MM.1S (cell line): ENCODE results near the gene BANF1.

ENCODE experiments used
- DNase-seq: peaks from one replicate; pipeline ENCODE4 v3.0.0-alpha.2; 2015
- H2AFZ ChIP-seq: fragments of 300-600 bp; sonication (generic); 2 replicates; pipeline ENCODE4 v1.6.0; 2016; ENCODE audit warnings: antibody characterized with exemption, low read length
- H3F3A ChIP-seq: fragments of 300-600 bp; sonication (generic); 2 replicates; pipeline ENCODE4 v1.6.1; 2016; ENCODE audit warnings: mild to moderate bottlenecking, antibody characterized with exemption, low read length, moderate library complexity, mixed read lengths; ENCODE audit not compliant: insufficient read depth
- H3K27ac ChIP-seq: fragments of 300-600 bp; sonication (generic); 2 replicates; pipeline ENCODE4 v1.5.1; 2016; ENCODE audit warnings: mild to moderate bottlenecking, low read length
- H3K27me3 ChIP-seq: fragments of 300-600 bp; sonication (generic); replicated peaks from 2 replicates; pipeline ENCODE4 v1.6.0; 2016; ENCODE audit warnings: low read length; ENCODE audit not compliant: insufficient read depth
- H3K36me3 ChIP-seq: fragments of 300-600 bp; sonication (generic); replicated peaks from 2 replicates; pipeline ENCODE4 v1.6.1; 2016; ENCODE audit warnings: mild to moderate bottlenecking, low read length, mixed read lengths; ENCODE audit not compliant: insufficient read depth
- H3K4me1 ChIP-seq: fragments of 300-600 bp; sonication (generic); 2 replicates; pipeline ENCODE4 v1.6.1; 2016; ENCODE audit warnings: low read length, mixed read lengths
- H3K4me2 ChIP-seq: fragments of 300-600 bp; sonication (generic); 2 replicates; pipeline ENCODE4 v1.6.0; 2016; ENCODE audit warnings: low read depth, low read length
- H3K4me3 ChIP-seq: fragments of 300-600 bp; sonication (generic); 2 replicates; pipeline ENCODE4 v1.5.1; 2016; ENCODE audit warnings: low read length, mixed read lengths
- H3K79me2 ChIP-seq: fragments of 300-600 bp; sonication (generic); 2 replicates; pipeline ENCODE4 v1.6.1; 2016; ENCODE audit warnings: mixed run types, low read length, mixed read lengths
- H3K9ac ChIP-seq: fragments of 300-600 bp; sonication (generic); 2 replicates; pipeline ENCODE4 v1.6.1; 2016; ENCODE audit warnings: low read length, mixed read lengths
- H3K9me2 ChIP-seq: fragments of 300-600 bp; sonication (generic); replicated peaks from 2 replicates; pipeline ENCODE4 v1.6.1; 2016; ENCODE audit warnings: mild to moderate bottlenecking, low read length, mixed read lengths; ENCODE audit not compliant: insufficient read depth
- H3K9me3 ChIP-seq: fragments of 300-600 bp; sonication (generic); replicated peaks from 2 replicates; pipeline ENCODE4 v1.6.1; 2016; ENCODE audit warnings: mild to moderate bottlenecking, low read length, mixed read lengths; ENCODE audit not compliant: insufficient read depth
- H4K20me1 ChIP-seq: fragments of 300-600 bp; sonication (generic); 2 replicates; pipeline ENCODE4 v1.6.1; 2016; ENCODE audit warnings: mild to moderate bottlenecking, low read length, moderate library complexity, mixed read lengths; ENCODE audit not compliant: insufficient read depth
- CTCF ChIP-seq: fragments of 300-600 bp; sonication (generic); IDR thresholded peaks from 2 replicates; pipeline ENCODE4 v1.5.1; 2016; ENCODE audit warnings: antibody characterized with exemption, low read length, mixed read lengths
- EZH2 ChIP-seq: fragments of 300-600 bp; sonication (generic); optimal IDR thresholded peaks from 2 replicates; pipeline ENCODE3; 2017; ENCODE audit warnings: low read depth, mild to moderate bottlenecking, antibody characterized with exemption, low read length, mixed read lengths
- EZH2phosphoT487 ChIP-seq: fragments of 300-600 bp; sonication (generic); IDR thresholded peaks from 2 replicates; pipeline ENCODE4 v1.6.1; 2018; ENCODE audit warnings: antibody characterized with exemption, low read length

Gene BANF1

GRCh38 chr11:65988791-65989592 is 13.3 kb upstream of the BANF1 start:
- Histone ChIP-seq H3K36me3 (no peaks in the 10 kb centered on the region), H4K20me1 (no peaks in the 10 kb centered on the region), H3K9ac (no peak overlapping the region), H3K79me2 (no peaks in the 10 kb centered on the region), H3K27me3 (no peaks in the 10 kb centered on the region), H3K4me1 (peaks cover 3% of the 10 kb centered on the region), H3K9me2 (no peaks in the 10 kb centered on the region), H3K27ac (peak overlapping the region; percentile 0; the same call in 1 of the 2 replicates), H3K4me2 (no peak overlapping the region), H3K9me3 (no peaks in the 10 kb centered on the region), H3K4me3 (no peak overlapping the region), H3F3A (peaks cover 7% of the 10 kb centered on the region), H2AFZ (no peak overlapping the region)
- DNase-seq: peak; percentile 93
- peak; percentile 97 for TF ChIP-seq CTCF
- no peak for TF ChIP-seq EZH2

GRCh38 chr11:65992056-65992455 is 10.2 kb upstream of the BANF1 start:
- Histone ChIP-seq H3K9ac (no peak overlapping the region), H3K9me2 (no peaks in the 10 kb centered on the region), H3K27ac (no peak overlapping the region), H3K4me2 (no peak overlapping the region), H3K4me3 (no peak overlapping the region), H3K79me2 (no peaks in the 10 kb centered on the region), H3F3A (peaks cover 7% of the 10 kb centered on the region), H2AFZ (no peak overlapping the region), H3K36me3 (no peaks in the 10 kb centered on the region), H3K9me3 (no peaks in the 10 kb centered on the region), H3K4me1 (peaks cover 3% of the 10 kb centered on the region), H3K27me3 (no peaks in the 10 kb centered on the region), H4K20me1 (no peaks in the 10 kb centered on the region)
- TF ChIP-seq CTCF: no peak
- no peak for TF ChIP-seq EZH2
- no peak for TF ChIP-seq EZH2phosphoT487
- DNase-seq: no peak

GRCh38 chr11:65997286-65997685 is 5.0 kb upstream of the BANF1 start:
- TF ChIP-seq CTCF (no peak), EZH2phosphoT487 (no peak), EZH2 (no peak)
- Histone ChIP-seq H3K9ac (no peak overlapping the region), H3K9me2 (no peaks in the 10 kb centered on the region)

More at GRCh38 chr11:65997286-65997685, 5.0 kb upstream of the BANF1 start:
- H3K4me3 ChIP-seq: no peak overlapping the region
- H3K4me1 ChIP-seq: no peaks in the 10 kb centered on the region
- H3K27ac ChIP-seq: no peak overlapping the region
- peaks cover 40% of the 10 kb centered on the region for H3K79me2 ChIP-seq
- peaks cover 9% of the 10 kb centered on the region; the same call in 1 of the 2 replicates for H3F3A ChIP-seq
- no peak overlapping the region for H3K4me2 ChIP-seq
- H3K36me3 ChIP-seq: peaks cover 6% of the 10 kb centered on the region
- no peak for DNase-seq
- H3K9me3 ChIP-seq: no peaks in the 10 kb centered on the region
- no peaks in the 10 kb centered on the region for H4K20me1 ChIP-seq
- H2AFZ ChIP-seq: no peak overlapping the region
- H3K27me3 ChIP-seq: no peaks in the 10 kb centered on the region
